LNCaP clone FGC (cell line): Measurements from ENCODE around the gene WAC.
"Not testable (repeated sequence)": the region's sequence is repeated elsewhere in the genome, so short reads cannot be mapped to it uniquely, and the experiment has no call there.

ENCODE experiments used
- DNase-seq: peaks from one replicate; pipeline ENCODE4 v3.0.0-alpha.2; 2011; ENCODE audit warnings: low read depth
- H3K4me3 ChIP-seq: 2 replicates; pipeline ENCODE4 v1.5.1; 2011; ENCODE audit warnings: mild to moderate bottlenecking, low read depth, low read length, control low read depth
- TF ChIP-seq, protein P1 (sequence below): IDR thresholded peaks from 2 replicates; pipeline ENCODE4 v1.5.1; 2012; ENCODE audit warnings: mild to moderate bottlenecking; ENCODE audit not compliant: control insufficient read depth, insufficient read depth; ENCODE audit errors: extremely low read depth

Gene WAC

DNA sequence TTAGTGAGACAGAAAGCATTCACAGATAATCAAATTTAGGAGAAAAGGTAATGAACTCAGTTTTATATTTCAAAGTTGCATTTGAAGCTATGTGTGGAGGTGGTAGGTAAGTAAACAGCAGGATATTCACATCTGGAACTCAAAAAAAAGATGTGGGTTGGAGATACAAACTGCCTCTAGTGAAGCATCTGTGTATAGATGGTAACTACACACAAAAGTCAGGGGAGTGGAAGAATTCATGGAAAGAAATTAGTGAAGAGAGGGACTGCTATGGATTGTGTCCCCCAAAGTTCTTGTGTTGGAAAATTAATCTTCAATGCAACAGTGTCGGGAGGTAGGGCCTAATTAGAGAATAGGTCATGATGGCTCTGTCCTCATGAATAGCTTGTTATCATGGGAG lies 18.3 kb upstream of the WAC start:
- no peak for DNase-seq
- H3K4me3 ChIP-seq, result no peak overlapping the region
- TF ChIP-seq, protein P1, sequence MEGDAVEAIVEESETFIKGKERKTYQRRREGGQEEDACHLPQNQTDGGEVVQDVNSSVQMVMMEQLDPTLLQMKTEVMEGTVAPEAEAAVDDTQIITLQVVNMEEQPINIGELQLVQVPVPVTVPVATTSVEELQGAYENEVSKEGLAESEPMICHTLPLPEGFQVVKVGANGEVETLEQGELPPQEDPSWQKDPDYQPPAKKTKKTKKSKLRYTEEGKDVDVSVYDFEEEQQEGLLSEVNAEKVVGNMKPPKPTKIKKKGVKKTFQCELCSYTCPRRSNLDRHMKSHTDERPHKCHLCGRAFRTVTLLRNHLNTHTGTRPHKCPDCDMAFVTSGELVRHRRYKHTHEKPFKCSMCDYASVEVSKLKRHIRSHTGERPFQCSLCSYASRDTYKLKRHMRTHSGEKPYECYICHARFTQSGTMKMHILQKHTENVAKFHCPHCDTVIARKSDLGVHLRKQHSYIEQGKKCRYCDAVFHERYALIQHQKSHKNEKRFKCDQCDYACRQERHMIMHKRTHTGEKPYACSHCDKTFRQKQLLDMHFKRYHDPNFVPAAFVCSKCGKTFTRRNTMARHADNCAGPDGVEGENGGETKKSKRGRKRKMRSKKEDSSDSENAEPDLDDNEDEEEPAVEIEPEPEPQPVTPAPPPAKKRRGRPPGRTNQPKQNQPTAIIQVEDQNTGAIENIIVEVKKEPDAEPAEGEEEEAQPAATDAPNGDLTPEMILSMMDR, result no peak

DNA sequence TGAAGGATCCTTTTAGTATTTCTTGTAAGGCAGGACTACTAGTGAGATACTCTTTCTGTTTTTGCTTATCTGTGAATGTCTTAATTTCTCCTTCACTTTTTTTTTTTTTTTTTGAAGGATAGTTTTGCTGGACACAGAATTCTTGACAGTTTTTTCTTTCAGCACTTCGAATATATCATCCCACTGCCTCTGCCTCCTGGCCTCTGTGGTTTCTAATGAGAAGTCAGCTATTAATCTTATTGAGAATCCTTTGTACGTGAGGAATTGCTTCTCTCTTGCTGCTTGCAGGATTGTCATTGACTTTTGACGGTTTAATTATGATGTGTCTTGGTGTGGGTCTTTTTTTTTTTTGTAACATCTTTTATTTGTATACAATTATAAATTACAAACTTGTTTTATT lies 12.6 kb upstream of the WAC start:
- TF ChIP-seq, protein P1, result no peak

DNA sequence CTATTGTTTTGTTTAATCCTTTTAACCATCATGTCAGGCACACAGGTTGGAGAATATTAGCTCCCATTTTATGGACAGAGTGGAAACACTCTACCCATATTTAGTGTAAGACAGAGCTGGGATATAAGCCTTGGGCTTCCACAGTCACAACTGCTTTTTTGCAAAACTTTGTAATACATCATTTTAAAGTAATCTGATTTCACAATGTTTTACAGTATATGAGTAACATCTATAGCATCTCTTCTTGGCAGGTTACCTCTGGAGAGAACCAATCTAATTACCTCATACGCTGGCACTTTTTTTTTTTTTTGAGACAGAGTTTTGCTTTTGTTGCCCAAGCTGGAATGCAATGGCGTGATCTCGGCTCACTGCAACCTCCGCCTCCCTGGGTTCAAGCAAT lies 12.1 kb upstream of the WAC start:
- not testable (repeated sequence) for H3K4me3 ChIP-seq, DNase-seq

More for the DNA sequence above, 12.6 kb upstream of the WAC start:
- no peak for DNase-seq
- H3K4me3 ChIP-seq, result no peak overlapping the region

DNA sequence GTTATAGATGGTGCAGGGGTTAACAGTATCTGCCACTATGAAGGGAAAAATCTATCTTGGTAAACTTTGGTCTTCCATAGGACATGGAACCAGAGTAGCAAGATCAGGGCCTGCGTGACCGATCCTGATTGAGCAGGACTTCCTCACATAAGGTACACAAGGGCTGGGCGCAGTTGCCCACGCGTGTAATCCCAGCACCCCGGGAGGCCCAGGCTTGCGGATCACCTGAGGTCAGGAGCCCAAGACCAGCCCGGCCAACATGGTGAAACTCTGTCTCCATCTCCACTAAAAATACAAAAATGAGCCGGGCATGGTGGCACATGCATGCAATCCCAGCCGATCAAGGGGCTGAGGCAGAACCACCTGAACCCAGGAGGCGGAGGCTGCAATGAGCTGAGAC lies 11.0 kb upstream of the WAC start:
- not testable (repeated sequence) for DNase-seq, H3K4me3 ChIP-seq

DNA sequence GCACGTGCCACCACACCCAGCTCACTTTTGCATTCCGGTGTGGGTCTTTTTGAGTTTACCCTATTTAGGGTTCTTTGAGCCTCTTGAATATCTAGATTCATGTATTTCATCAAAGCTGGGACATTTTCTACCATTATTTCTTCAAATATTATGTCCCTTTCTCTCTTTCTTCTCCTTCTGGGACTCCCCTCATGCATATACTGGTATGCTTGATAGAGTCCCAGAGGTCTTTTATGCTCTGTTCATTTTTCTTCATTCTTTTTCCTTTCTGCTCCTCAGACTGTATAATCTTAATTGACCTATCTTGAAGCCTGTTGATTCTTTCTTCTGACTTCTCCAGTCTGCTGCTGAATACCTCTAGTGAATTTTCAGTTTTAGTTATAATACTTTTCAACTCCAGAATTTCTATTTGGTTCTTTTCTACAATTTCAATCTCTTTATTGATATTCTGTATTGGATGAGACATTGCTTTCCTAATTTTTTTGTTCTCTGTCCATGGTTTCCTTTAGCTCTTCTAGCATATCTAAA lies 9.1 kb upstream of the WAC start:
- DNase-seq, result no peak
- no peak overlapping the region for H3K4me3 ChIP-seq
- TF ChIP-seq, protein P1, result no peak

DNA sequence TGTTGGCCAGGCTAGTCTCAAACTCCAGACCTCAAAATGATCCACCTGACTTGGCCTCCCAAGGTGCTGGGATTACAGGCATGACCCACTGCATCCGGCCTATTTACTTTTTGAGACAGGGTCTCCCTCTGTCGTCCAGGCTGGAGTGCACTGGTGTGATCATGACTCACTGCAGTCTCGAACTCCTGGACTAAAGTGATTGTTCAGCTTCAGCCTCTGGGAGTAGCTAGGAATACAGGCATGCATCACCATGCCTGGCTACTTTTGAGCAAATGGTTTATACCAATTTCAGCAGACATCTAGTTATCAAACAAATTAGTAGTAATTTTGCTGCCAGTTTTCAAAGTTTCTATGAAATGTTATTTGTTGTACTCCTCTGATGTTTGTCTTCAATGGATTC lies 2.2 kb upstream of the WAC start:
- TF ChIP-seq, protein P1, result no peak
- no peak for DNase-seq
- H3K4me3 ChIP-seq, result no peak overlapping the region

DNA sequence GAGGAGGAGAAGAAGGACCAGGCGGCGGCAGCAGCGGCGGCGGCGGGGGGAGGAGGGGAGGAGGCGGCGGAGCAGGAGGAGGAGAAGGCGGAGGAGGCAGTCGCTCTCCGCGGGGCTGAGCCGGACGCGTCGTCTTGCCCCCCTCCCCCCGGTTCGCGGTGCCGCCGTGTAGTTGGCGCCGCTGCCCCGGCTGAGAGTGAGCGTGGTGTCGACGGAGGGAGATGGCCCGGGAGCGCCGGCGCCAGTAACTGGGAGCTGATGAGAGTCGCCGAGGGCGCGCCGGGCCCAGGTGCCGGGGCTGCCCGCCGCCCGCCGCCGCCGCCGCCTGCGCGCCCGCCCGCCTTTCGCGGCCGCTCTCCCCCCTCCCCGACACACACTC lies 257 bp downstream of the WAC start:
- DNase-seq, result no peak
- TF ChIP-seq, protein P1, result no peak
- peak overlapping the region; percentile 88 for H3K4me3 ChIP-seq

DNA sequence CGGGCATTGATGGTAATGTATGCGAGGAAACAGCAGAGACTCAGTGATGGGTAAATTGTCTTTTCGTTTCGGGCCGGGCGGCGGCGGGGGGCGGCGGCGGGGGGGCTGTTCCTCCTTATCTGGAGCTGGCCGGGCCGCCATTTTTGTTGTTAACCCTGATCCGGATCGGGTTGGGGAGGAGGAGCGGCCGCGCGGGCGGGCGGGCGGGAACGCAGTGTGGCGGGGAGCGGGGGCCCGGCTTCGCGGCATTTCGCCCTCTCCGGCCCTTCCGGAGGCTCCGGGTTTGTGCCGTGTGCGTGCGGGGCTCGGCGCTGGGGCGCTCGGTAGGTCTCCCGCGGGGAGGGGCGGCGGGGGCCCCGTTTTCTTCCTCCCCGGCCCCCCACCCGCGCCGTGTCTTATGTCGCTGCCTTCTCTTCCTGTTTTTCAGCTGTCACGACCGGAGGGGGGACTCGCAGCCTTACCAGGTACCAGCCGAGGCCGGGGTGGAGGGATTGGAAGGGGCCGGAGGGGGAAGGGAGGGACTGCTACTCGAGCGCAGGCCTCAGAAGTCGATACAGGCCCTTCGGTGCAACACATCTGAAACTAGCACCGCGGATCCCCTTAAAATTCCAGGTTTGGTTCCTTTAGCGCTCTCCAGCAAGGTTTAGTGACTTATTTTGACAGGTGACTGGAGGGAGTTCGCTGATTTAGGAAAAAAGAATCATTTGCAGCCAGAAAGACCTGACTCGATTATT lies 820 bp downstream of the WAC start:
- peak overlapping the region; percentile 88 for H3K4me3 ChIP-seq
- TF ChIP-seq, protein P1, result no peak
- no peak for DNase-seq
